K562 (cell line): ENCODE results near the gene ATXN10. TPM values are rescaled to one million over a fixed set of nuclear protein-coding genes. Genes with fewer than 3 reads are reported as not detected.

Source experiments
- ATAC-seq: fragments of 200-7000 bp; cut with Tn5 transposase; 3 replicates; pipeline ENCODE4 v1.9.1; 2020; ENCODE audit warnings: moderate library complexity
- BruUV-seq: library from RNA; stranded (reverse); fragments of 400-500 nt; replicated peaks from 2 replicates; lab custom pipeline; 2021; lab: Mats Ljungman, UMichigan
- CTCF ChIA-PET: fragments of 300-600 bp; formaldehyde crosslinking; extraction: SDS; loops from one replicate; lab custom pipeline; 2021; ENCODE audit warnings: low intra/inter-chr PET ratio; lab: Yijun Ruan, JAX
- POLR2A ChIA-PET: fragments of 300-600, 350-650 bp; sonication (Branson Sonifier 250); formaldehyde crosslinking; extraction: SDS; loops from one replicate; lab custom pipeline; 2021; ENCODE audit warnings: antibody characterized with exemption, inconsistent platforms; lab: Yijun Ruan, JAX
- DNase-seq, 4 experiments: peaks; one replicate each; pipeline versions ENCODE4 v3.0.0 to v3.0.0-alpha.2; 2011 to 2018; ENCODE audit warnings: low spot score in 3 of 4, mixed read lengths in 3 of 4; ENCODE audit errors: extremely low read depth in 1 of 4
- FAIRE-seq: peaks from 2 replicates; lab custom pipeline; 2011; peaks lifted over from hg19 to GRCh38; lab: Jason Lieb, UNC
- H2AFZ ChIP-seq: 2 replicates; pipeline ENCODE4 v1.6.0; 2011; ENCODE audit warnings: low read depth, low read length, control low read depth, inconsistent platforms
- H3K27ac ChIP-seq: fragments of 200-600 bp; 3 replicates; pipeline ENCODE4 v1.8.0; 2011; ENCODE audit warnings: low read depth, mild to moderate bottlenecking, control low read depth, inconsistent platforms, low read length, moderate library complexity, mixed read lengths; ENCODE audit errors: extremely low read depth
- H3K27me3 ChIP-seq, 2 experiments: fragments of 300-600 bp in 1 of 2; 2 replicates in 1 of 2; 3 replicates in 1 of 2; pipeline versions ENCODE4 v1.6.0 to v1.8.0; 2011; ENCODE audit warnings: inconsistent platforms in 2 of 2, low read length in 2 of 2, mild to moderate bottlenecking in 1 of 2, mixed read lengths in 1 of 2, moderate library complexity in 1 of 2; ENCODE audit not compliant: control insufficient read depth in 2 of 2, insufficient read depth in 2 of 2
- H3K36me3 ChIP-seq: fragments of 300-600 bp; 3 replicates; pipeline ENCODE4 v1.8.0; 2011; ENCODE audit warnings: mild to moderate bottlenecking, low read length, inconsistent platforms; ENCODE audit not compliant: control insufficient read depth, insufficient read depth
- H3K4me1 ChIP-seq, 2 experiments: fragments of 200-600 bp in 1 of 2; replicated peaks in 1 of 2; 2 replicates in 1 of 2; 3 replicates in 1 of 2; pipeline versions ENCODE4 v1.5.1 to v1.8.0; 2011; ENCODE audit warnings: inconsistent platforms in 2 of 2, low read length in 2 of 2, mild to moderate bottlenecking in 1 of 2, mixed read lengths in 1 of 2, moderate library complexity in 1 of 2; ENCODE audit not compliant: control insufficient read depth in 2 of 2, insufficient read depth in 2 of 2
- H3K4me2 ChIP-seq: 2 replicates; pipeline ENCODE4 v1.6.1; 2011; ENCODE audit warnings: low read length, control low read depth, inconsistent platforms, mixed read lengths; ENCODE audit not compliant: insufficient read depth
- H3K4me3 ChIP-seq: fragments of 200-600 bp; sonication (generic), shearing (Covaris generic); 2 replicates; pipeline ENCODE4 v1.5.1; 2016; ENCODE audit warnings: control low read depth, inconsistent platforms
- H3K79me2 ChIP-seq: fragments of 200-600 bp; 3 replicates; pipeline ENCODE4 v1.8.0; 2011; ENCODE audit warnings: low read length, inconsistent platforms; ENCODE audit not compliant: control insufficient read depth, insufficient read depth
- H3K9ac ChIP-seq, 2 experiments: 2 replicates each; pipeline versions ENCODE4 v1.6.0 to v1.6.1; 2011; ENCODE audit warnings: low read depth in 2 of 2, low read length in 2 of 2, control low read depth in 1 of 2, inconsistent platforms in 1 of 2, mild to moderate bottlenecking in 1 of 2, mixed read lengths in 1 of 2; ENCODE audit not compliant: insufficient read depth in 1 of 2
- H3K9me1 ChIP-seq: one replicate; pipeline ENCODE4 v1.6.0; 2011; ENCODE audit warnings: inconsistent platforms, mild to moderate bottlenecking, low read length, moderate library complexity; ENCODE audit not compliant: control insufficient read depth, insufficient read depth
- H3K9me3 ChIP-seq: replicated peaks from 2 replicates; pipeline ENCODE4 v1.5.1; 2011; ENCODE audit warnings: low read depth, low read length, inconsistent platforms; ENCODE audit not compliant: control insufficient read depth, insufficient read depth
- H4K20me1 ChIP-seq: replicated peaks from 2 replicates; pipeline ENCODE4 v1.6.1; 2011; ENCODE audit warnings: low read length, inconsistent platforms, mixed read lengths; ENCODE audit not compliant: control insufficient read depth, insufficient read depth
- ASH1L ChIP-seq: fragments of 450-650 bp; IDR thresholded peaks from 2 replicates; pipeline ENCODE4 v1.6.1; 2018; ENCODE audit warnings: borderline replicate concordance, mild to moderate bottlenecking, low read depth; ENCODE audit not compliant: partially characterized antibody
- GABPB1 ChIP-seq: sonication (generic); formaldehyde crosslinking; IDR thresholded peaks from 2 replicates; pipeline ENCODE4 v1.8.0; 2022; ENCODE audit warnings: mild to moderate bottlenecking, missing genetic modification reagents
- GATA2 ChIP-seq: sonication (generic); formaldehyde crosslinking; IDR thresholded peaks from 2 replicates; pipeline ENCODE4 v1.4.0; 2020; ENCODE audit warnings: mild to moderate bottlenecking, missing genetic modification reagents
- ZNF778 ChIP-seq: fragments of 450-650 bp; formaldehyde crosslinking; IDR thresholded peaks from 2 replicates; pipeline ENCODE4 v1.4.0; 2020; ENCODE audit warnings: mild to moderate bottlenecking, moderate library complexity
- WGBS: fragments of 100-300 bp; shearing (Covaris generic); methylation state at CpG from one replicate; pipeline ENCODE4 v1.1.6; 2016; ENCODE audit warnings: low coverage, mixed read lengths; ENCODE audit not compliant: insufficient coverage; ENCODE audit errors: missing lambda C conversion rate; 5-methylcytosine and 5-hydroxymethylcytosine counted together
- in situ Hi-C: fragments of 300-500 bp; cut with MboI; formaldehyde crosslinking; loops from 4 replicates; pipeline ENCODE4 v1.15.0; 2018; ENCODE audit warnings: inconsistent platforms, mixed read lengths
- intact Hi-C: fragments of 100-400 bp; cut with micrococcal nuclease; formaldehyde crosslinking; loops from 2 replicates; pipeline ENCODE4 v1.14.2; 2022
- polyA plus RNA-seq, 8 experiments: library from polyadenylated mRNA; depleted of rRNA in 4 of 8; stranded (reverse) in 5 of 8; unstranded in 3 of 8; fragments of >200 nt; fragmentation: Nextera tagmentation in 2 of 8; fragmentation: Illumina TruSeq in 1 of 8; extraction: Ambion mirVana in 2 of 8; extraction: Trizol in 1 of 8; gene quantifications; 2 replicates each; pipeline versions ENCODE4 v1.2.1 to v1.2.3, GENCODE V29; 2011 to 2014; ENCODE audit warnings: inconsistent platforms in 1 of 8, missing spikeins in 1 of 8
- total RNA-seq, 7 experiments: library from RNA; depleted of rRNA in 6 of 7; stranded (reverse); fragments of >200 nt in 6 of 7; fragmentation: Illumina TruSeq in 2 of 7; extraction: Trizol in 2 of 7; gene quantifications; 2 replicates each; pipeline versions ENCODE4 v1.2.1 to v1.2.3, GENCODE V29; 2011 to 2021; ENCODE audit warnings: low replicate concordance in 1 of 7
- TF ChIP-seq, protein P1 (sequence below): fragments of 450-650 bp; IDR thresholded peaks from 2 replicates; pipeline ENCODE4 v1.6.1; 2016

Gene ATXN10
- total and polyA plus RNA-seq, 9 of the 15 experiments (the other 6 are each of a cell fraction or from before 2014, with no cell fraction given), result 11.5 to 190 (median 33.6) TPM

DNA sequence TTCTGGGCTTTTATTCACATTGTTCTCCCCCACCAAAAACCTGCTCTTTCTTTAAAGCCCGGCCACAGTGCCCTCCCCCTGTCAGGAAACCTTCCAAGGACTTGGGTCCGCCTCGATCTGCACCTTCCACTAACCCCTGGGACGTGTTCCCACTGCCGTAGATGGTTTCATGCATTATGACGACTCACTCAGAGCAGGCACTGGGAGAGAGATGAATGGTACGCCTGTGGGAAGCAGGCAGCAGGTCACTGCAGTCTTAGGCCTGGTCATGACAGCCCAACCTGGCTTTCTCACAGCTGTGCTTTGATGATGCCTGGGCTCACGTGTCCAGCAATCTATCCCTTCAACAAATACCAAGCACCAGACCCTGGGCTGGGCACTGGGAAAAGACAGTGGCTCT, 189.6 kb downstream of the ATXN10 start:
- CTCF ChIA-PET, result no interaction called here
- H3K27me3 ChIP-seq, result peaks cover 0 to 11% of the 10 kb centered on the region in 2 experiments; a peak in 1 of 5 replicates
- in situ Hi-C loops (no loop called here), intact Hi-C loops (loop anchor here (5.0 kb wide), 1 partner anchor 284 kb away; no protein-coding TSS in a partner anchor)
- no peaks in the 10 kb centered on the region for H3K9me1 ChIP-seq
- H3K36me3 ChIP-seq, result no peaks in the 10 kb centered on the region
- no peaks in the 10 kb centered on the region for H3K79me2 ChIP-seq
- no peak overlapping the region for H3K27ac ChIP-seq
- no peak overlapping the region for H3K4me2 ChIP-seq
- no peak for TF ChIP-seq GABPB1 (CRISPR knock-in tag)
- TF ChIP-seq ZNF778 (CRISPR knock-in tag), result no peak
- no peak for TF ChIP-seq ASH1L
- no peak for TF ChIP-seq GATA2 (CRISPR knock-in tag)
- TF ChIP-seq, protein P1, sequence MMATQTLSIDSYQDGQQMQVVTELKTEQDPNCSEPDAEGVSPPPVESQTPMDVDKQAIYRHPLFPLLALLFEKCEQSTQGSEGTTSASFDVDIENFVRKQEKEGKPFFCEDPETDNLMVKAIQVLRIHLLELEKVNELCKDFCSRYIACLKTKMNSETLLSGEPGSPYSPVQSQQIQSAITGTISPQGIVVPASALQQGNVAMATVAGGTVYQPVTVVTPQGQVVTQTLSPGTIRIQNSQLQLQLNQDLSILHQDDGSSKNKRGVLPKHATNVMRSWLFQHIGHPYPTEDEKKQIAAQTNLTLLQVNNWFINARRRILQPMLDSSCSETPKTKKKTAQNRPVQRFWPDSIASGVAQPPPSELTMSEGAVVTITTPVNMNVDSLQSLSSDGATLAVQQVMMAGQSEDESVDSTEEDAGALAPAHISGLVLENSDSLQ, result no peak
- H4K20me1 ChIP-seq, result peaks cover 4% of the 10 kb centered on the region; the same call in 1 of the 2 replicates
- no peak for ATAC-seq
- no TSS peak for BruUV-seq
- 5% methylated on average over 8 of the region's 8 CpGs for WGBS
- no peak overlapping the region for H2AFZ ChIP-seq
- no peaks in the 10 kb centered on the region for H3K9me3 ChIP-seq
- POLR2A ChIA-PET, result interaction anchor here (0.6 to 1.0 kb wide), 3 partner anchors 13 to 333 kb away, joined by 3 read pairs; no protein-coding TSS in a partner anchor
- no peaks in the 10 kb centered on the region; a peak in 2 of 5 replicates for H3K4me1 ChIP-seq
- H3K4me3 ChIP-seq, result no peak overlapping the region
- no peak for FAIRE-seq
- DNase-seq, result no peak
- H3K9ac ChIP-seq, result no peak overlapping the region
